ENCODE data around the gene PFKFB4. TPM values are rescaled to one million over a fixed set of nuclear protein-coding genes. Genes with fewer than 3 reads are reported as not detected.

The PFKFB4 gene
- total and polyA plus RNA-seq, 2 of the 4 experiments (the other 2 are of a cell fraction): 16.9 to 17.0 TPM

- Histone ChIP-seq H2BK15ac (ENCODE audit: low read depth, low read length) (no peak overlapping the region), H3K4ac (ENCODE audit: low read depth, low read length) (no peak overlapping the region), H3K18ac (ENCODE audit: low read depth, low read length) (no peak overlapping the region), H4K91ac (ENCODE audit: insufficient read depth, low read depth, low read length) (no peak overlapping the region), H2BK5ac (ENCODE audit: low read depth, low read length, poor library complexity, severe bottlenecking) (no peak overlapping the region), H3K4me1 (ENCODE audit: control insufficient read depth, insufficient read depth, low read length) (0 out of 2 replicates have a peak, but pooled peaks cover 2% of the 10 kb centered on the region), H3K27ac (ENCODE audit: insufficient read depth, low read length) (no peak overlapping the region), H2AFZ (replicated peaks; ENCODE audit: low read length, poor library complexity) (no peak overlapping the region), H3K14ac (replicated peaks; ENCODE audit: low read depth, low read length) (no peak overlapping the region), H3K27me3 (ENCODE audit: control insufficient read depth, insufficient read depth, low read length) (no peaks in the 10 kb centered on the region), H3K4me3 (ENCODE audit: insufficient read depth, low read depth, low read length) (no peak overlapping the region), H3K79me1 (ENCODE audit: low read depth in 1 of 2, low read length in 2 of 2) (no peaks in the 10 kb centered on the region), H2BK20ac (ENCODE audit: low read depth, low read length) (no peak overlapping the region), H2BK120ac (ENCODE audit: low read depth, low read length) (no peak overlapping the region), H4K5ac (ENCODE audit: low read depth, low read length) (no peak overlapping the region), H3K9me1 (ENCODE audit: insufficient read depth, low read length) (no peaks in the 10 kb centered on the region), H2AK5ac (ENCODE audit: low read depth, low read length) (no peak overlapping the region), H3K56ac (ENCODE audit: extremely low read depth, insufficient read depth, low read length) (no peak overlapping the region), H2AK9ac (replicated peaks; ENCODE audit: low read depth, low read length, poor library complexity) (no peak overlapping the region), H3K4me2 (ENCODE audit: low read depth, low read length) (no peak overlapping the region), H3K9me3 (ENCODE audit: control insufficient read depth, insufficient read depth, low read length) (no peaks in the 10 kb centered on the region), H3K23ac (ENCODE audit: low read depth, low read length) (no peak overlapping the region), H3K9ac (ENCODE audit: low read depth, low read length) (no peak overlapping the region), H3K36me3 (ENCODE audit: control insufficient read depth, insufficient read depth, low read length) (peaks cover 5% of the 10 kb centered on the region), H4K20me1 (ENCODE audit: insufficient read depth, low read length) (no peaks in the 10 kb centered on the region), H4K8ac (ENCODE audit: low read depth in 2 of 2, low read length in 2 of 2) (no peak overlapping the region)
- ChIA-PET CTCF (no interaction called here), POLR2A (ENCODE audit: unreplicated experiment) (no interaction called here)
- dilution Hi-C loops (cut with HindIII; ENCODE audit: low sequenced_read_pairs, unreplicated experiment): no loop called here
- WGBS, 2 experiments (ENCODE audit: extremely low coverage in 2 of 2, insufficient read length in 1 of 2): 100% methylated on average over 1 of the region's 8 CpGs; no CpG with 5 or more reads in 1 of the 2 experiments
- ATAC-seq (ENCODE audit: low read depth): no peak
- TF ChIP-seq RFX5 (IDR thresholded peaks at IDR 0.05; ENCODE audit: low read depth, low read length) (no peak), NFE2L2 (IDR thresholded peaks at IDR 0.05; ENCODE audit: low read depth, low read length) (no peak)
- DNase-seq: no peak
- intact Hi-C loops (cut with micrococcal nuclease): no loop called here
- no TSS peak for BruUV-seq (replicated peaks)
- in situ Hi-C loops (cut with MboI; ENCODE audit: low sequenced_read_pairs): no loop called here
Observed at GRCh38 chr3:48516571-48516970, 40.0 kb downstream of the PFKFB4 start.
